Liver (tissue), 9 donors: ENCODE results near the gene PLTP. TPM values are rescaled to one million over a fixed set of nuclear protein-coding genes. Genes with fewer than 3 reads are reported as not detected.

ENCODE experiments used
- DNase-seq: peaks from one replicate; pipeline ENCODE4 v3.0.0-alpha.2; 2017; ENCODE audit warnings: low spot score
- H3K27ac ChIP-seq, 2 donors: one replicate each; pipeline ENCODE4 v1.7.0; 2013; ENCODE audit warnings: inconsistent platforms in 2 of 2, low read length in 2 of 2, control low read depth in 1 of 2, low read depth in 1 of 2, mild to moderate bottlenecking in 1 of 2
- H3K27me3 ChIP-seq, 4 donors: one replicate each; pipeline versions ENCODE4 v1.6.1 to v1.7.0; 2013; ENCODE audit warnings: low read length in 3 of 4, inconsistent platforms in 1 of 4, mild to moderate bottlenecking in 1 of 4, moderate library complexity in 1 of 4; ENCODE audit not compliant: control insufficient read depth in 4 of 4, insufficient read depth in 4 of 4
- H3K36me3 ChIP-seq, 4 donors: one replicate each; pipeline versions ENCODE4 v1.6.1 to v1.7.0; 2013; ENCODE audit warnings: low read length in 3 of 4, mild to moderate bottlenecking in 3 of 4, low read depth in 1 of 4, moderate library complexity in 1 of 4; ENCODE audit not compliant: control insufficient read depth in 4 of 4, insufficient read depth in 3 of 4
- H3K4me1 ChIP-seq, 4 donors: one replicate each; pipeline versions ENCODE4 v1.6.1 to v1.7.0; 2013; ENCODE audit warnings: low read length in 3 of 4, mild to moderate bottlenecking in 3 of 4, moderate library complexity in 1 of 4; ENCODE audit not compliant: control insufficient read depth in 4 of 4, insufficient read depth in 4 of 4
- H3K4me3 ChIP-seq, 3 donors: one replicate each; pipeline versions ENCODE4 v1.6.1 to v1.7.0; 2013; ENCODE audit warnings: low read length in 3 of 3, control low read depth in 1 of 3, low read depth in 1 of 3, mild to moderate bottlenecking in 1 of 3
- H3K9ac ChIP-seq, 2 donors: one replicate each; pipeline ENCODE4 v1.7.0; 2013; ENCODE audit warnings: low read length in 2 of 2, mild to moderate bottlenecking in 2 of 2, moderate library complexity in 2 of 2, control low read depth in 1 of 2, low read depth in 1 of 2
- H3K9me3 ChIP-seq, 4 donors: one replicate each; pipeline versions ENCODE4 v1.6.1 to v1.7.0; 2013; ENCODE audit warnings: low read length in 3 of 4; ENCODE audit not compliant: control insufficient read depth in 4 of 4
- EGR1 ChIP-seq, 2 donors: IDR thresholded peaks; 2 replicates each; pipeline ENCODE4 v1.6.1; 2016 to 2018; ENCODE audit warnings: antibody characterized with exemption in 2 of 2, low read depth in 2 of 2
- FOXA1 ChIP-seq: IDR thresholded peaks from 2 replicates; pipeline ENCODE4 v1.6.1; 2016; ENCODE audit warnings: antibody characterized with exemption
- FOXA2 ChIP-seq: IDR thresholded peaks from 2 replicates; pipeline ENCODE4 v1.6.1; 2016; ENCODE audit warnings: antibody characterized with exemption
- GABPA ChIP-seq, 2 donors: IDR thresholded peaks in 1 of 2; conservative IDR thresholded peaks in 1 of 2; 2 replicates each; pipeline ENCODE4 v1.6.1; 2016; ENCODE audit warnings: antibody characterized with exemption in 2 of 2, mild to moderate bottlenecking in 1 of 2, moderate library complexity in 1 of 2
- HNF4A ChIP-seq, 2 donors: conservative IDR thresholded peaks; 2 replicates each; pipeline ENCODE4 v1.6.1; 2016; ENCODE audit warnings: antibody characterized with exemption in 2 of 2, mild to moderate bottlenecking in 2 of 2
- HNF4G ChIP-seq: IDR thresholded peaks from 2 replicates; pipeline ENCODE4 v1.6.1; 2016; ENCODE audit warnings: antibody characterized with exemption
- JUND ChIP-seq, 2 donors: IDR thresholded peaks; 2 replicates each; pipeline ENCODE4 v1.6.1; 2016; ENCODE audit warnings: antibody characterized with exemption in 2 of 2
- NR2F2 ChIP-seq: IDR thresholded peaks from 2 replicates; pipeline ENCODE4 v1.6.1; 2016; ENCODE audit warnings: antibody characterized with exemption
- RAD21 ChIP-seq, 2 donors: IDR thresholded peaks; 2 replicates each; pipeline ENCODE4 v1.6.1; 2016; ENCODE audit warnings: antibody characterized with exemption in 2 of 2, mild to moderate bottlenecking in 2 of 2
- RXRA ChIP-seq, 2 donors: IDR thresholded peaks; 2 replicates each; pipeline ENCODE4 v1.6.1; 2017 to 2018; ENCODE audit warnings: antibody characterized with exemption in 2 of 2, mild to moderate bottlenecking in 1 of 2
- SP1 ChIP-seq: IDR thresholded peaks from 2 replicates; pipeline ENCODE4 v1.6.1; 2018; ENCODE audit warnings: antibody characterized with exemption, mild to moderate bottlenecking
- TAF1 ChIP-seq: conservative IDR thresholded peaks from 2 replicates; pipeline ENCODE4 v1.6.1; 2016; ENCODE audit warnings: antibody characterized with exemption, mild to moderate bottlenecking
- YY1 ChIP-seq: IDR thresholded peaks from 2 replicates; pipeline ENCODE4 v1.6.1; 2016; ENCODE audit warnings: antibody characterized with exemption, mild to moderate bottlenecking
- WGBS: extraction: QIAGEN DNeasy Blood & Tissue Kit; methylation state at CpG from one replicate; pipeline ENCODE4 v1.1.7; 2013; 5-methylcytosine and 5-hydroxymethylcytosine counted together
- polyA plus RNA-seq, 2 donors: library from polyadenylated mRNA; stranded (reverse) in 1 of 2; unstranded in 1 of 2; fragments of 200-250 nt in 1 of 2; fragments of >200 nt in 1 of 2; fragmentation: Nextera tagmentation in 1 of 2; extraction: Ambion mirVana in 1 of 2; gene quantifications; one replicate each; pipeline versions ENCODE4 v1.2.1 to v1.2.3, GENCODE V29; 2013 to 2015
- total RNA-seq, 2 donors: library from RNA; depleted of rRNA; stranded (reverse); fragments of >200 nt; gene quantifications; one replicate each; pipeline ENCODE4 v1.2.3, GENCODE V29; 2014
- TF ChIP-seq, protein P1 (sequence below): IDR thresholded peaks from 2 replicates; pipeline ENCODE4 v1.6.1; 2016; ENCODE audit warnings: antibody characterized with exemption
- TF ChIP-seq, protein P2 (sequence below): IDR thresholded peaks from 2 replicates; pipeline ENCODE4 v1.6.1; 2016; ENCODE audit warnings: antibody characterized with exemption, mild to moderate bottlenecking
- TF ChIP-seq, protein P3 (sequence below): IDR thresholded peaks from 2 replicates; pipeline ENCODE4 v1.6.1; 2016; ENCODE audit warnings: antibody characterized with exemption
- TF ChIP-seq, protein P4 (sequence below): fragments of 150-350 bp; IDR thresholded peaks from 2 replicates; pipeline ENCODE4 v1.5.1; 2017; ENCODE audit warnings: improper control_type of control experiment, low read depth, low read length; ENCODE audit not compliant: missing input control
- TF ChIP-seq, protein P5 (sequence below): IDR thresholded peaks from 2 replicates; pipeline ENCODE4 v1.6.1; 2016; ENCODE audit warnings: antibody characterized with exemption
- donor health status: healthy.
- donor health status: healthy.
- donor health status: healthy.
- donor health status: healthy.
- donor health status: healthy.

Gene PLTP
- total and polyA plus RNA-seq, 4 donors, result 22.5 to 69.5 (median 60.7) TPM

DNA sequence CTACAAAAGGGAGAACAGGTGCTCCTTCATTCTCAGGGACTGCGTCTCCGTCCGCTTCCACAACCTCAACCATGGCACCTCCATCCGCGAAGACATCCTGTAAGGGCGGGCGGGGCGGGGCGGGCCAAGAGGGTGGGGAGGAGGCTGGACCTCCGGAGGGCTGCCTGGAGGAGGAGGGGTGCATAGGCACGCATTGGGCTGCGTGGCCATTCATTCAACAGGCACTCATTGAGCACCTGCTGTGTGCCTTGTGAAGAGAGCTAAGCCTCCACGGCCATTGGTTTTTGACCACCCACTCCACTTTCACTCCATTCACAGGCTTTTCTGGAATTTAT, 54.1 kb downstream of the PLTP start:
- no peaks in the 10 kb centered on the region for H3K27me3 ChIP-seq
- H3K36me3 ChIP-seq, result peaks cover 2 to 5% (median 3%) of the 10 kb centered on the region in 4 donors
- no peak for DNase-seq
- WGBS, result 17% methylated on average over 13 of the region's 13 CpGs
- TF ChIP-seq, protein P1, sequence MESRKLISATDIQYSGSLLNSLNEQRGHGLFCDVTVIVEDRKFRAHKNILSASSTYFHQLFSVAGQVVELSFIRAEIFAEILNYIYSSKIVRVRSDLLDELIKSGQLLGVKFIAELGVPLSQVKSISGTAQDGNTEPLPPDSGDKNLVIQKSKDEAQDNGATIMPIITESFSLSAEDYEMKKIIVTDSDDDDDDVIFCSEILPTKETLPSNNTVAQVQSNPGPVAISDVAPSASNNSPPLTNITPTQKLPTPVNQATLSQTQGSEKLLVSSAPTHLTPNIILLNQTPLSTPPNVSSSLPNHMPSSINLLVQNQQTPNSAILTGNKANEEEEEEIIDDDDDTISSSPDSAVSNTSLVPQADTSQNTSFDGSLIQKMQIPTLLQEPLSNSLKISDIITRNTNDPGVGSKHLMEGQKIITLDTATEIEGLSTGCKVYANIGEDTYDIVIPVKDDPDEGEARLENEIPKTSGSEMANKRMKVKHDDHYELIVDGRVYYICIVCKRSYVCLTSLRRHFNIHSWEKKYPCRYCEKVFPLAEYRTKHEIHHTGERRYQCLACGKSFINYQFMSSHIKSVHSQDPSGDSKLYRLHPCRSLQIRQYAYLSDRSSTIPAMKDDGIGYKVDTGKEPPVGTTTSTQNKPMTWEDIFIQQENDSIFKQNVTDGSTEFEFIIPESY, result no peak
- TF ChIP-seq YY1, result no peak
- no peak for TF ChIP-seq HNF4A (conservative IDR thresholded peaks at IDR 0.05)
- no peak for TF ChIP-seq SP1
- TF ChIP-seq RAD21 (IDR thresholded peaks at IDR 0.05), result no peak
- TF ChIP-seq GABPA (IDR thresholded peaks at IDR 0.05 in 1 of 2, conservative IDR thresholded peaks at IDR 0.05 in 1 of 2), result no peak
- TF ChIP-seq HNF4G, result no peak
- no peak for TF ChIP-seq JUND (IDR thresholded peaks at IDR 0.05)
- TF ChIP-seq RXRA (IDR thresholded peaks at IDR 0.05), result no peak
- TF ChIP-seq, protein P2, sequence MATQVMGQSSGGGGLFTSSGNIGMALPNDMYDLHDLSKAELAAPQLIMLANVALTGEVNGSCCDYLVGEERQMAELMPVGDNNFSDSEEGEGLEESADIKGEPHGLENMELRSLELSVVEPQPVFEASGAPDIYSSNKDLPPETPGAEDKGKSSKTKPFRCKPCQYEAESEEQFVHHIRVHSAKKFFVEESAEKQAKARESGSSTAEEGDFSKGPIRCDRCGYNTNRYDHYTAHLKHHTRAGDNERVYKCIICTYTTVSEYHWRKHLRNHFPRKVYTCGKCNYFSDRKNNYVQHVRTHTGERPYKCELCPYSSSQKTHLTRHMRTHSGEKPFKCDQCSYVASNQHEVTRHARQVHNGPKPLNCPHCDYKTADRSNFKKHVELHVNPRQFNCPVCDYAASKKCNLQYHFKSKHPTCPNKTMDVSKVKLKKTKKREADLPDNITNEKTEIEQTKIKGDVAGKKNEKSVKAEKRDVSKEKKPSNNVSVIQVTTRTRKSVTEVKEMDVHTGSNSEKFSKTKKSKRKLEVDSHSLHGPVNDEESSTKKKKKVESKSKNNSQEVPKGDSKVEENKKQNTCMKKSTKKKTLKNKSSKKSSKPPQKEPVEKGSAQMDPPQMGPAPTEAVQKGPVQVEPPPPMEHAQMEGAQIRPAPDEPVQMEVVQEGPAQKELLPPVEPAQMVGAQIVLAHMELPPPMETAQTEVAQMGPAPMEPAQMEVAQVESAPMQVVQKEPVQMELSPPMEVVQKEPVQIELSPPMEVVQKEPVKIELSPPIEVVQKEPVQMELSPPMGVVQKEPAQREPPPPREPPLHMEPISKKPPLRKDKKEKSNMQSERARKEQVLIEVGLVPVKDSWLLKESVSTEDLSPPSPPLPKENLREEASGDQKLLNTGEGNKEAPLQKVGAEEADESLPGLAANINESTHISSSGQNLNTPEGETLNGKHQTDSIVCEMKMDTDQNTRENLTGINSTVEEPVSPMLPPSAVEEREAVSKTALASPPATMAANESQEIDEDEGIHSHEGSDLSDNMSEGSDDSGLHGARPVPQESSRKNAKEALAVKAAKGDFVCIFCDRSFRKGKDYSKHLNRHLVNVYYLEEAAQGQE, result no peak
- no peak for TF ChIP-seq FOXA1
- TF ChIP-seq NR2F2, result no peak
- no peaks in the 10 kb centered on the region for H3K9me3 ChIP-seq
- peaks cover 12 to 28% (median 22%) of the 10 kb centered on the region in 4 donors for H3K4me1 ChIP-seq
- H3K27ac ChIP-seq, result peak overlapping the region; percentile 67 to 86
- peak overlapping the region in 1 of 2 donors; percentile 73 for H3K9ac ChIP-seq
- peak overlapping the region; percentile 68 to 100 (median 94) for H3K4me3 ChIP-seq

DNA sequence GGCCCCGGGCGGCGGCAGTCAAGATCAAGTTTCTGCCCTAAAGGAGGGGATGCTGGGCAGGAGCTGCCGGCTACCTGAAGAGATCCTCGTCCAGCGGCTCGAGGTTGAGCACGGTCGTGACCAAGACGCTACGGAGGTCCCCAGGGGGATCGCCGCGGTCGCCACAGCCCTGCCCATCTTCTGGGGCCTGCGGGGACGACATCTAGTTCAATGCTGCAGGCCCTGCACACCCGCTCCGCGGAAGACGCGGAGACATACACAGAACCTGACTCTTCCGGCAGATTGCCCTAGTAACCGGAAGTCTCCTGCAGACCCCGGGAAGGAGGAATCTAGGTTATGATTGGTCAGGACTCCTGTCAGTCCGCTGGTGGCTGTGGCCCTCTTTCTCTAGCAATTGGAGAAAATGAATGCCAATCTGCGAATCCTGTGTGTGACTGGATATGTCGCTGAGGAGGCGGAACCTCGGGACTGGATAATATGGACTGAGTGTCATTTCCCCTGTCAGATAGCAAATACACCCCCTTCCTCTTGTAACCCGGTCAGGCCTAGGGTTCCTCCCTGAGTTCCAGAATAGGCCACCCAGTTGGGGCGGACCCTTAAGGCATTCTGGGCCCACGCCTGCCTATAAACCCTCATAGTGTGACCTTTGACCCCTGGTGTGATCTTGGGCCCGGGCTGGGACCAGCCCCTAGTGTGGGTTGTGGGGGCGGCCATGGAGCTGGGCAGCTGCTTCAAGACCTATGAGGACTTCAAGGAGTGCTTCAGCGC, 54.7 kb downstream of the PLTP start, which contains the start of the genes ACOT8 and ZSWIM3:
Gene ACOT8, minus strand, starts transcription at position 279 of the 768 bp plus-strand sequence. Its CDS starts 77 bp downstream, at position 202.
Gene ZSWIM3, plus strand, starts transcription at position 501 of the 768 bp plus-strand sequence. Its CDS starts 212 bp downstream, at position 713.
- Histone ChIP-seq H3K9ac (peak within 1 kb of the TSS; percentile 73 to 85), H3K27ac (peak within 1 kb of the TSS; percentile 67 to 86), H3K4me3 (peak within 1 kb of the TSS; percentile 68 to 100 (median 97)), H3K9me3 (no peaks in the 10 kb centered on the region), H3K4me1 (peaks cover 12 to 28% (median 22%) of the 10 kb centered on the region in 4 donors), H3K36me3 (peaks cover 2 to 7% (median 3%) of the 10 kb centered on the region in 4 donors), H3K27me3 (no peaks in the 10 kb centered on the region)
- WGBS, result under 1% methylated on average over 36 of the region's 36 CpGs
- DNase-seq, result peak; percentile 92
- TF ChIP-seq, protein P3, sequence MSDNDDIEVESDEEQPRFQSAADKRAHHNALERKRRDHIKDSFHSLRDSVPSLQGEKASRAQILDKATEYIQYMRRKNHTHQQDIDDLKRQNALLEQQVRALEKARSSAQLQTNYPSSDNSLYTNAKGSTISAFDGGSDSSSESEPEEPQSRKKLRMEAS, result peak; percentile 22
- TF ChIP-seq TAF1 (peak; percentile 91), FOXA2 (no peak), HNF4A (conservative IDR thresholded peaks at IDR 0.05) (peak; percentile 27 to 46), FOXA1 (no peak), NR2F2 (peak; percentile 94), EGR1 (IDR thresholded peaks at IDR 0.05; ENCODE audit: low read depth in 2 of 2) (no peak), JUND (IDR thresholded peaks at IDR 0.05) (peak in 1 of 2 donors; percentile 18), HNF4G (no peak), GABPA (IDR thresholded peaks at IDR 0.05 in 1 of 2, conservative IDR thresholded peaks at IDR 0.05 in 1 of 2) (peak; percentile 99), RXRA (IDR thresholded peaks at IDR 0.05) (peak; percentile 38 to 41), YY1 (peak; percentile 97)
- TF ChIP-seq, protein P1, result peak; percentile 92
- TF ChIP-seq, protein P4, sequence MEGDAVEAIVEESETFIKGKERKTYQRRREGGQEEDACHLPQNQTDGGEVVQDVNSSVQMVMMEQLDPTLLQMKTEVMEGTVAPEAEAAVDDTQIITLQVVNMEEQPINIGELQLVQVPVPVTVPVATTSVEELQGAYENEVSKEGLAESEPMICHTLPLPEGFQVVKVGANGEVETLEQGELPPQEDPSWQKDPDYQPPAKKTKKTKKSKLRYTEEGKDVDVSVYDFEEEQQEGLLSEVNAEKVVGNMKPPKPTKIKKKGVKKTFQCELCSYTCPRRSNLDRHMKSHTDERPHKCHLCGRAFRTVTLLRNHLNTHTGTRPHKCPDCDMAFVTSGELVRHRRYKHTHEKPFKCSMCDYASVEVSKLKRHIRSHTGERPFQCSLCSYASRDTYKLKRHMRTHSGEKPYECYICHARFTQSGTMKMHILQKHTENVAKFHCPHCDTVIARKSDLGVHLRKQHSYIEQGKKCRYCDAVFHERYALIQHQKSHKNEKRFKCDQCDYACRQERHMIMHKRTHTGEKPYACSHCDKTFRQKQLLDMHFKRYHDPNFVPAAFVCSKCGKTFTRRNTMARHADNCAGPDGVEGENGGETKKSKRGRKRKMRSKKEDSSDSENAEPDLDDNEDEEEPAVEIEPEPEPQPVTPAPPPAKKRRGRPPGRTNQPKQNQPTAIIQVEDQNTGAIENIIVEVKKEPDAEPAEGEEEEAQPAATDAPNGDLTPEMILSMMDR, result no peak
- TF ChIP-seq, protein P5, sequence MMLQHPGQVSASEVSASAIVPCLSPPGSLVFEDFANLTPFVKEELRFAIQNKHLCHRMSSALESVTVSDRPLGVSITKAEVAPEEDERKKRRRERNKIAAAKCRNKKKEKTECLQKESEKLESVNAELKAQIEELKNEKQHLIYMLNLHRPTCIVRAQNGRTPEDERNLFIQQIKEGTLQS, result no peak
